Measurements from ENCODE around the gene NFIB. TPM values are rescaled to one million over a fixed set of nuclear protein-coding genes. Genes with fewer than 3 reads are reported as not detected.
A peak's percentile ranks its signal among the peaks of the same experiment; 100 is the strongest.

NFIB gene
- total and polyA plus RNA-seq, 2 donors (not counting 3 experiments of a cell fraction or from before 2014, with no cell fraction given) = 26.4 to 174 TPM

DNA sequence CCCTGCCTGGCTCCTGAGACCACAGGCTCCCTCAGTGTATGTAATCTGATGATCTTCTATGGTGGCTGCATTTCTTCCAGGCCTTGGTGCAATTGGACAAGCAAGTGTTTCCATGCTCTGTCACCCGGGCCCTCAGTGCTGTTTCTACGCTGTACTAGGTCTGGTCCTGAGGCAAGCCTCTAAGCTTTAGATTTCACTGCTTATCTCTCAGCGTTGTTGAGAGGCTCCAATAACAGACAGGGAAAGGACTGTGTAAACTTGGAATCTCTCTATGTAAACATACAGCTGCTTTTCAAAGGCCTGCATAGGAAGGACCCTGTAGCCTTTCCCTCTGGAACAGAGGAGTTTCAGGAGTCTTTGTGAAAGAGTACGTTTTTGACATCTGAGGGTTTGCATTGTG lies 38.6 kb upstream of the NFIB start:
- no peaks in the 10 kb centered on the region for H3K36me3 ChIP-seq (ENCODE audit: control insufficient read depth in 2 of 2, extremely low read depth in 1 of 2, insufficient read depth in 2 of 2, low read length in 2 of 2)
- H3K27me3 ChIP-seq (ENCODE audit: control insufficient read depth in 2 of 2, insufficient read depth in 2 of 2, low read length in 2 of 2) = no peaks in the 10 kb centered on the region
- intact Hi-C loops (cut with micrococcal nuclease) (loop anchor here (2.0 to 10.0 kb wide), 7 partner anchors 76 to 1318 kb away; no protein-coding TSS in a partner anchor), dilution Hi-C loops (cut with MboI; ENCODE audit: extremely low pct_ligation_motif_present, low sequenced_read_pairs) (no loop called here)
- no TSS peak for BruUV-seq (replicated peaks)
- TF ChIP-seq POLR2A (IDR thresholded peaks at IDR 0.05; ENCODE audit: low read depth, low read length) (no peak), FOS (IDR thresholded peaks at IDR 0.05; ENCODE audit: borderline replicate concordance, insufficient read depth, low read length) (no peak), MYC (IDR thresholded peaks at IDR 0.05; ENCODE audit: low read depth, low read length) (no peak), GATA2 (IDR thresholded peaks at IDR 0.05; ENCODE audit: insufficient read depth, insufficient read length, low read depth, low read length) (no peak), POLR2AphosphoS5 (IDR thresholded peaks at IDR 0.05; ENCODE audit: insufficient read depth, low read depth, low read length) (no peak), EZH2 (IDR thresholded peaks at IDR 0.05; ENCODE audit: borderline replicate concordance, low read depth, low read length, severe bottlenecking) (no peak), JUN (IDR thresholded peaks at IDR 0.05; ENCODE audit: borderline replicate concordance, insufficient read depth, insufficient read length, low read depth) (no peak)
- TF ChIP-seq, protein P1, sequence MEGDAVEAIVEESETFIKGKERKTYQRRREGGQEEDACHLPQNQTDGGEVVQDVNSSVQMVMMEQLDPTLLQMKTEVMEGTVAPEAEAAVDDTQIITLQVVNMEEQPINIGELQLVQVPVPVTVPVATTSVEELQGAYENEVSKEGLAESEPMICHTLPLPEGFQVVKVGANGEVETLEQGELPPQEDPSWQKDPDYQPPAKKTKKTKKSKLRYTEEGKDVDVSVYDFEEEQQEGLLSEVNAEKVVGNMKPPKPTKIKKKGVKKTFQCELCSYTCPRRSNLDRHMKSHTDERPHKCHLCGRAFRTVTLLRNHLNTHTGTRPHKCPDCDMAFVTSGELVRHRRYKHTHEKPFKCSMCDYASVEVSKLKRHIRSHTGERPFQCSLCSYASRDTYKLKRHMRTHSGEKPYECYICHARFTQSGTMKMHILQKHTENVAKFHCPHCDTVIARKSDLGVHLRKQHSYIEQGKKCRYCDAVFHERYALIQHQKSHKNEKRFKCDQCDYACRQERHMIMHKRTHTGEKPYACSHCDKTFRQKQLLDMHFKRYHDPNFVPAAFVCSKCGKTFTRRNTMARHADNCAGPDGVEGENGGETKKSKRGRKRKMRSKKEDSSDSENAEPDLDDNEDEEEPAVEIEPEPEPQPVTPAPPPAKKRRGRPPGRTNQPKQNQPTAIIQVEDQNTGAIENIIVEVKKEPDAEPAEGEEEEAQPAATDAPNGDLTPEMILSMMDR (IDR thresholded peaks at IDR 0.05; ENCODE audit: extremely low read depth in 1 of 2, insufficient read depth in 1 of 2, low read depth in 1 of 2, low read length in 2 of 2) = no peak
- ChIA-PET POLR2A (interaction anchor here (1.1 kb wide), 1 partner anchor 38 kb away, joined by 6 read pairs; no protein-coding TSS in a partner anchor), CTCF (interaction anchor here (0.8 to 4.9 kb wide), 26 partner anchors 10 to 1001 kb away, joined by 3 to 60 read pairs (median 8); partner anchors contain the start of gene NFIB)
- peaks cover 53% of the 10 kb centered on the region for H3K4me1 ChIP-seq (ENCODE audit: control insufficient read depth, extremely low read depth, insufficient read depth, low read length)
- no peaks in the 10 kb centered on the region for H4K20me1 ChIP-seq (replicated peaks; ENCODE audit: control insufficient read depth, extremely low read depth, insufficient read depth, low read length)
- H3K9ac ChIP-seq (replicated peaks; ENCODE audit: extremely low read depth, insufficient read depth, low read length) = no peak overlapping the region
- peak; percentile 53 for DNase-seq (ENCODE audit: low read depth, low spot score)
- H3K4me2 ChIP-seq (ENCODE audit: insufficient read depth, low read length) = peak overlapping the region; percentile 12
- peak; percentile 21 for FAIRE-seq
- no peaks in the 10 kb centered on the region for H3K9me1 ChIP-seq (replicated peaks; ENCODE audit: control insufficient read depth, extremely low read depth, insufficient read depth, low read length)
- H3K4me3 ChIP-seq (replicated peaks in 1 of 3; ENCODE audit: insufficient read depth in 1 of 3, low read depth in 1 of 3, low read length in 3 of 3) = no peak overlapping the region
- H2AFZ ChIP-seq (ENCODE audit: low read depth, low read length) = peak overlapping the region; percentile 70
- no peaks in the 10 kb centered on the region for H3K79me2 ChIP-seq (ENCODE audit: control insufficient read depth, insufficient read depth, low read length)
- no peaks in the 10 kb centered on the region for H3K9me3 ChIP-seq (replicated peaks; ENCODE audit: control insufficient read depth, insufficient read depth, low read length)
- peak overlapping the region; percentile 22 for H3K27ac ChIP-seq (ENCODE audit: insufficient read depth, low read depth, low read length)

Measured in endothelial cell of umbilical vein (primary cell).